Endodermal cell (in vitro differentiated cells): ENCODE data around the gene APPBP2. TPM values are rescaled to one million over a fixed set of nuclear protein-coding genes. Genes with fewer than 3 reads are reported as not detected.

Source experiments
- DNase-seq: peaks from one replicate; pipeline ENCODE4 v3.0.0-alpha.2; 2017
- H3K27ac ChIP-seq: 2 replicates; pipeline ENCODE4 v1.5.1; 2013; ENCODE audit warnings: mild to moderate bottlenecking, low read depth, low read length, moderate library complexity
- H3K27me3 ChIP-seq: 2 replicates; pipeline ENCODE4 v1.6.1; 2013; ENCODE audit warnings: mild to moderate bottlenecking, low read length, moderate library complexity; ENCODE audit not compliant: insufficient read depth, control insufficient read depth, poor library complexity, severe bottlenecking
- H3K36me3 ChIP-seq: 2 replicates; pipeline ENCODE4 v1.7.0; 2013; ENCODE audit warnings: mild to moderate bottlenecking, low read length, moderate library complexity; ENCODE audit not compliant: control insufficient read depth, insufficient read depth
- H3K4me1 ChIP-seq: one replicate; pipeline ENCODE4 v1.7.0; 2013; ENCODE audit warnings: low read length; ENCODE audit not compliant: control insufficient read depth, insufficient read depth
- H3K4me3 ChIP-seq: 2 replicates; pipeline ENCODE4 v1.5.1; 2013; ENCODE audit warnings: mild to moderate bottlenecking, low read length, moderate library complexity
- H3K9ac ChIP-seq: 2 replicates; pipeline ENCODE4 v1.6.1; 2013; ENCODE audit warnings: mild to moderate bottlenecking, low read length, moderate library complexity; ENCODE audit not compliant: poor library complexity, severe bottlenecking; ENCODE audit errors: extremely low read depth
- H3K9me3 ChIP-seq: 2 replicates; pipeline ENCODE4 v1.6.1; 2013; ENCODE audit warnings: mild to moderate bottlenecking, low read length, moderate library complexity; ENCODE audit not compliant: control insufficient read depth
- H3K27ac Mint-ChIP-seq: 2 replicates; pipeline ENCODE4 v1.8.0; 2020; ENCODE audit warnings: mixed read lengths
- H3K27me3 Mint-ChIP-seq: 2 replicates; pipeline ENCODE4 v1.8.0; 2021; ENCODE audit warnings: mild to moderate bottlenecking, mixed read lengths; ENCODE audit not compliant: insufficient read depth
- H3K36me3 Mint-ChIP-seq: 2 replicates; pipeline ENCODE4 v1.8.0; 2020; ENCODE audit warnings: low read depth, mixed read lengths
- H3K4me1 Mint-ChIP-seq: 2 replicates; pipeline ENCODE4 v1.8.0; 2020; ENCODE audit warnings: mixed read lengths
- H3K4me3 Mint-ChIP-seq: 2 replicates; pipeline ENCODE4 v1.8.0; 2020; ENCODE audit warnings: mild to moderate bottlenecking, moderate library complexity, mixed read lengths
- H3K9me3 Mint-ChIP-seq: 2 replicates; pipeline ENCODE4 v1.8.0; 2020; ENCODE audit warnings: mild to moderate bottlenecking, mixed read lengths
- WGBS, 2 experiments: methylation state at CpG; one replicate each; pipeline versions ENCODE4 v1.1.5 to v1.1.7; 2013; ENCODE audit warnings: missing lambda C conversion rate in 2 of 2, mixed read lengths in 1 of 2; ENCODE audit not compliant: insufficient coverage in 1 of 2, insufficient read length in 1 of 2; 5-methylcytosine and 5-hydroxymethylcytosine counted together
- total RNA-seq, 2 donors: library from RNA; stranded (reverse); fragmentation: NEBNext Ultra II Directional in 1 of 2; extraction: Animal tissue kit (Norgen Biotek cat#: 25700) in 1 of 2; gene quantifications; 2 replicates in 1 of 2; 3 replicates in 1 of 2; pipeline ENCODE4 v1.2.1, GENCODE V29; 2021
- TF ChIP-seq, protein P1 (sequence below): fragments of 200-600 bp; sonication (generic); conservative IDR thresholded peaks from 2 replicates; pipeline ENCODE4 v1.5.0; 2021; ENCODE audit warnings: antibody characterized with exemption, mild to moderate bottlenecking

The APPBP2 gene
- total RNA-seq, 2 donors from 2014 or later: 25.3 to 28.1 TPM

DNA sequence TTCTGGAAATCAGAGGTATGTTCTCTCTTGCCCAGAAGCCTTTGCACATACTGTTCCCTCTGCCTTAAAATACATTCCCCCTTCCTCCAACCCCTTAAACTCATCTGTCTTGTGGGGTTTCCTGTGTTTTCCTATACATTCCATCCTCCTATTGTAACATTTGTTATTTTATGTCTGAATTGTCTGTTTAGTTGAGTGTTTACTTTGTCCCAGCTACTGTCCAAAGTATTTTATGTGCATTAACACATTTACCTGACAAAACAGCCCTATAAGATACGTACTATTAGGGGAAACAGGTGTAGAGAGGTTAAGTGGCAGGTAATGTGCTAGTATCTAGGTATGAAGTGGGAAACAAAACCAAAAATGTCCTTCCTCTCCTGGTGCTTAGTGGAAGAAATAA lies 61.7 kb downstream of the APPBP2 start:
- peaks cover 67% of the 10 kb centered on the region for H3K36me3 ChIP-seq
- no peaks in the 10 kb centered on the region for H3K9me3 Mint-ChIP-seq
- no peaks in the 10 kb centered on the region for H3K27me3 Mint-ChIP-seq

DNA sequence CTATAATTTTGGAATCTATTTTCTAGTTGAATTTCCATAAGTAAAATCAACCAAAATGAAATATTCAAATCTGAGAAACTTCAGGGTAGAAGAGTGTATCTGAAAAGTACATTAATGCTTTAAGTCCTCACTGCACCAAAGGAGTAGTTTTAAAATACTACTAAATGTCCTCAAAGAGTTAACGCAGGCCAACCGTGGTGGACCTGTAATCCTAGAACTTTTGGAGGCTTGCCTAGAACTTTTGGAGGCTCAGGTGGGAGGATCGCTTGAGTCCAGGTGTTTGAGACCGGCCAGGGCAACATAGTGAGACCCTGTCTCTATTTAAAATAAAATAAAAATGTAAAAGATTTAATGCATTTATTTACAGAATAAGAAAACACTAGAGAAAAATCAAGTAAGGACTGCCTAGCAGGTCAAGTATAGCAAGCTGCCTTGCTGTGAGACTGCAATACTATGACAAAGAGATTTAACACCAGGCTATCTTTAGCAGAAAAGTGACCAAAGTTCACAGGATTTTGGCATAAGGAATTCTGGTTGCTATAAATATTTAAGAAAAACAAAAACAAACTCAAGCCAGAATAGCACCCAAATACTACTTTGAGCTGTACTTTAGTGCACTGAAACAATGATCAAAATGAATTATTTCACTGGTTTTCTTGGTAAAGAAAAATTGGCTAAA lies 62.7 kb downstream of the APPBP2 start:
- H3K27me3 ChIP-seq: no peaks in the 10 kb centered on the region
- Mint-ChIP-seq H3K27me3 (no peaks in the 10 kb centered on the region), H3K27ac (no peak overlapping the region), H3K9me3 (no peaks in the 10 kb centered on the region), H3K36me3 (peaks cover 57% of the 10 kb centered on the region), H3K4me1 (no peaks in the 10 kb centered on the region), H3K4me3 (no peak overlapping the region)
- H3K4me3 ChIP-seq: no peak overlapping the region
- H3K9ac ChIP-seq: no peak overlapping the region
- no peaks in the 10 kb centered on the region for H3K9me3 ChIP-seq
- DNase-seq: no peak
- no peaks in the 10 kb centered on the region for H3K4me1 ChIP-seq
- peaks cover 70% of the 10 kb centered on the region for H3K36me3 ChIP-seq
- WGBS, 2 experiments: 97% methylated on average over 3 of the region's 4 CpGs; no CpG with 5 or more reads in 1 of the 2 experiments
- TF ChIP-seq, protein P1, sequence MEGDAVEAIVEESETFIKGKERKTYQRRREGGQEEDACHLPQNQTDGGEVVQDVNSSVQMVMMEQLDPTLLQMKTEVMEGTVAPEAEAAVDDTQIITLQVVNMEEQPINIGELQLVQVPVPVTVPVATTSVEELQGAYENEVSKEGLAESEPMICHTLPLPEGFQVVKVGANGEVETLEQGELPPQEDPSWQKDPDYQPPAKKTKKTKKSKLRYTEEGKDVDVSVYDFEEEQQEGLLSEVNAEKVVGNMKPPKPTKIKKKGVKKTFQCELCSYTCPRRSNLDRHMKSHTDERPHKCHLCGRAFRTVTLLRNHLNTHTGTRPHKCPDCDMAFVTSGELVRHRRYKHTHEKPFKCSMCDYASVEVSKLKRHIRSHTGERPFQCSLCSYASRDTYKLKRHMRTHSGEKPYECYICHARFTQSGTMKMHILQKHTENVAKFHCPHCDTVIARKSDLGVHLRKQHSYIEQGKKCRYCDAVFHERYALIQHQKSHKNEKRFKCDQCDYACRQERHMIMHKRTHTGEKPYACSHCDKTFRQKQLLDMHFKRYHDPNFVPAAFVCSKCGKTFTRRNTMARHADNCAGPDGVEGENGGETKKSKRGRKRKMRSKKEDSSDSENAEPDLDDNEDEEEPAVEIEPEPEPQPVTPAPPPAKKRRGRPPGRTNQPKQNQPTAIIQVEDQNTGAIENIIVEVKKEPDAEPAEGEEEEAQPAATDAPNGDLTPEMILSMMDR: no peak
- no peak overlapping the region for H3K27ac ChIP-seq

More for the DNA sequence above, 61.7 kb downstream of the APPBP2 start:
- Histone ChIP-seq H3K27ac (no peak overlapping the region), H3K9ac (no peak overlapping the region), H3K27me3 (no peaks in the 10 kb centered on the region), H3K4me1 (no peaks in the 10 kb centered on the region), H3K4me3 (no peak overlapping the region), H3K9me3 (no peaks in the 10 kb centered on the region)
- H3K27ac Mint-ChIP-seq: no peak overlapping the region
- DNase-seq: no peak
- H3K4me1 Mint-ChIP-seq: no peaks in the 10 kb centered on the region
- H3K36me3 Mint-ChIP-seq: peaks cover 49% of the 10 kb centered on the region
- TF ChIP-seq, protein P1: no peak
- H3K4me3 Mint-ChIP-seq: no peak overlapping the region
- 78% methylated on average over 1 of the region's 1 CpG; no CpG with 5 or more reads in 1 of the 2 experiments for WGBS, 2 experiments

DNA sequence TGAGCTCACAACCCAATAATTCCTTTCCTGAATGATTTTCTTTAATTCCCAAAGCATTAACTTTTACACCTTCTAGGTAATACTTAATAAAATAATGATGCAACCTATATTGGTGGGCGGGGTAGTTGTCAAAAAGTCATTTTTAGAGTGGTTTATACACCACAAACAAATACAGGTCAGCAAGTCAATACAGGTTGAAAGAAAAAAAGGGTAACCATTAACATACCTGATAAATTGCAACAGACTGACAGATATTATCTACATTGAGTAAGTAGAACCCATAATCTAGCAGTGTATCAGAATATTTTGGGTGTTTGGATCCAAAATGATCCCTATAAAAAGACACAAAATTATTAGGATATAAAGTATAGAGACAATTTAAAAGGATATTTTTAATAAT lies 64.5 kb downstream of the APPBP2 start:
- Histone ChIP-seq H3K4me3 (no peak overlapping the region), H3K36me3 (peaks cover 82% of the 10 kb centered on the region), H3K27me3 (no peaks in the 10 kb centered on the region), H3K9me3 (peaks cover 4% of the 10 kb centered on the region), H3K9ac (no peak overlapping the region), H3K27ac (no peak overlapping the region), H3K4me1 (no peaks in the 10 kb centered on the region)
- Mint-ChIP-seq H3K4me1 (no peaks in the 10 kb centered on the region), H3K9me3 (peaks cover 10% of the 10 kb centered on the region), H3K27me3 (no peaks in the 10 kb centered on the region), H3K36me3 (peaks cover 68% of the 10 kb centered on the region), H3K27ac (no peak overlapping the region), H3K4me3 (no peak overlapping the region)
- 80% methylated on average over 1 of the region's 1 CpG; no CpG with 5 or more reads in 1 of the 2 experiments for WGBS, 2 experiments
- DNase-seq: no peak
- TF ChIP-seq, protein P1: no peak
